H1 (cell line): ENCODE results near the gene AVPR2. TPM values are rescaled to one million over a fixed set of nuclear protein-coding genes. Genes with fewer than 3 reads are reported as not detected.

Source experiments
- CTCF ChIA-PET: fragments of 300-600 bp; sonication (Branson Sonifier 250); formaldehyde crosslinking; loops from one replicate; lab custom pipeline; 2021; ENCODE audit not compliant: partially characterized antibody; lab: Charles Lee
- POLR2A ChIA-PET: fragments of 300-600 bp; sonication (Branson Sonifier 250); formaldehyde crosslinking; loops from one replicate; lab custom pipeline; 2021; ENCODE audit warnings: inconsistent platforms; ENCODE audit not compliant: partially characterized antibody; lab: Charles Lee
- DNase-seq, 2 experiments: peaks; one replicate each; pipeline versions ENCODE4 v3.0.0 to v3.0.0-alpha.2; 2010 to 2022; ENCODE audit warnings: low spot score in 2 of 2, low read depth in 1 of 2, mixed read lengths in 1 of 2
- FAIRE-seq: peaks from 2 replicates; lab custom pipeline; 2011; peaks lifted over from hg19 to GRCh38; lab: Jason Lieb, UNC
- H2AFZ ChIP-seq: 2 replicates; pipeline ENCODE4 v1.8.1; 2012; ENCODE audit warnings: low read length, inconsistent platforms
- H2AK5ac ChIP-seq: 2 replicates; pipeline ENCODE4 v1.6.1; 2013; ENCODE audit warnings: low read depth, low read length
- H2BK120ac ChIP-seq: replicated peaks from 2 replicates; pipeline ENCODE3; 2013; ENCODE audit warnings: low read depth, low read length, inconsistent platforms
- H2BK12ac ChIP-seq: 2 replicates; pipeline ENCODE4 v1.6.1; 2013; ENCODE audit warnings: low read depth, low read length
- H2BK15ac ChIP-seq: 2 replicates; pipeline ENCODE4 v1.6.1; 2013; ENCODE audit warnings: low read length
- H2BK20ac ChIP-seq: 2 replicates; pipeline ENCODE4 v1.6.1; 2013; ENCODE audit warnings: low read length
- H2BK5ac ChIP-seq: 2 replicates; pipeline ENCODE4 v1.6.1; 2013; ENCODE audit warnings: low read depth, low read length
- H3K14ac ChIP-seq: 2 replicates; pipeline ENCODE4 v1.6.1; 2013; ENCODE audit warnings: inconsistent platforms; ENCODE audit not compliant: insufficient read length
- H3K18ac ChIP-seq: 2 replicates; pipeline ENCODE4 v1.6.1; 2013; ENCODE audit warnings: low read length; ENCODE audit errors: extremely low read depth
- H3K23ac ChIP-seq: 2 replicates; pipeline ENCODE4 v1.6.1; 2013; ENCODE audit warnings: inconsistent platforms; ENCODE audit not compliant: insufficient read length
- H3K23me2 ChIP-seq: 2 replicates; pipeline ENCODE4 v1.6.1; 2013; ENCODE audit warnings: low read depth, low read length
- H3K27ac ChIP-seq: 2 replicates; pipeline ENCODE4 v1.6.1; 2011; ENCODE audit warnings: low read depth, low read length, inconsistent platforms
- H3K27me3 ChIP-seq, 4 experiments: replicated peaks in 1 of 4; 1 replicate in 1 of 4; 2 replicates in 3 of 4; pipeline versions ENCODE4 v1.6.1 to v1.8.1; 2011 to 2013; ENCODE audit warnings: low read length in 3 of 4, mild to moderate bottlenecking in 3 of 4, inconsistent platforms in 2 of 4, mixed read lengths in 2 of 4, moderate library complexity in 1 of 4; ENCODE audit not compliant: control insufficient read depth in 3 of 4, insufficient read depth in 3 of 4; ENCODE audit errors: extremely low read depth in 1 of 4
- H3K36me3 ChIP-seq, 4 experiments: 2 replicates each; pipeline versions ENCODE4 v1.6.1 to v1.8.1; 2011 to 2013; ENCODE audit warnings: mild to moderate bottlenecking in 4 of 4, low read length in 3 of 4, moderate library complexity in 2 of 4, control low read depth in 1 of 4, inconsistent platforms in 1 of 4; ENCODE audit not compliant: insufficient read depth in 4 of 4, control insufficient read depth in 2 of 4
- H3K4ac ChIP-seq: replicated peaks from 2 replicates; pipeline ENCODE3; 2013; ENCODE audit warnings: low read length, low read depth, mixed read lengths, inconsistent platforms; ENCODE audit not compliant: insufficient read length
- H3K4me1 ChIP-seq, 4 experiments: replicated peaks in 1 of 4; 1 replicate in 1 of 4; 2 replicates in 3 of 4; pipeline versions ENCODE4 v1.6.1 to v1.8.1; 2011 to 2013; ENCODE audit warnings: low read length in 3 of 4, inconsistent platforms in 2 of 4, mixed read lengths in 1 of 4; ENCODE audit not compliant: insufficient read depth in 4 of 4, control insufficient read depth in 3 of 4
- H3K4me2 ChIP-seq, 2 experiments: 2 replicates each; pipeline versions ENCODE4 v1.6.1 to v1.8.1; 2011 to 2013; ENCODE audit warnings: low read depth in 2 of 2, low read length in 2 of 2, control low read depth in 1 of 2, inconsistent platforms in 1 of 2, mild to moderate bottlenecking in 1 of 2; ENCODE audit not compliant: insufficient read depth in 1 of 2
- H3K4me3 ChIP-seq, 4 experiments: fragments of 200-600, 300-600 bp in 1 of 4; sonication (generic), shearing (Covaris generic), sonication (Bioruptor Twin) in 1 of 4; 2 replicates each; pipeline versions ENCODE4 v1.5.1 to v1.8.1; 2011 to 2016; ENCODE audit warnings: low read length in 4 of 4, low read depth in 3 of 4, control low read depth in 2 of 4, inconsistent platforms in 2 of 4, mild to moderate bottlenecking in 2 of 4, mixed read lengths in 1 of 4, moderate library complexity in 1 of 4; ENCODE audit not compliant: insufficient read depth in 2 of 4; ENCODE audit errors: extremely low read depth in 1 of 4
- H3K56ac ChIP-seq: replicated peaks from 2 replicates; pipeline ENCODE3; 2013; ENCODE audit warnings: low read depth, mild to moderate bottlenecking, mixed read lengths, low read length, inconsistent platforms; ENCODE audit not compliant: insufficient read length
- H3K79me1 ChIP-seq: 2 replicates; pipeline ENCODE4 v1.6.1; 2013; ENCODE audit warnings: low read depth, low read length, control low read depth
- H3K79me2 ChIP-seq, 2 experiments: 2 replicates each; pipeline versions ENCODE4 v1.6.1 to v1.8.1; 2012 to 2013; ENCODE audit warnings: low read length in 2 of 2, mild to moderate bottlenecking in 2 of 2, inconsistent platforms in 1 of 2; ENCODE audit not compliant: insufficient read depth in 2 of 2, control insufficient read depth in 1 of 2
- H3K9ac ChIP-seq, 4 experiments: replicated peaks in 1 of 4; 1 replicate in 1 of 4; 2 replicates in 3 of 4; pipeline versions ENCODE4 v1.6.1 to v1.8.1; 2011 to 2013; ENCODE audit warnings: low read depth in 3 of 4, low read length in 3 of 4, control low read depth in 2 of 4, mild to moderate bottlenecking in 2 of 4, moderate library complexity in 2 of 4, inconsistent platforms in 1 of 4; ENCODE audit errors: extremely low read depth in 1 of 4
- H3K9me3 ChIP-seq, 2 experiments: 2 replicates each; pipeline versions ENCODE4 v1.6.1 to v1.8.1; 2012 to 2013; ENCODE audit warnings: mild to moderate bottlenecking in 2 of 2, moderate library complexity in 2 of 2, control low read depth in 1 of 2, inconsistent platforms in 1 of 2, low read depth in 1 of 2, low read length in 1 of 2, mixed read lengths in 1 of 2; ENCODE audit not compliant: insufficient read depth in 2 of 2
- H4K20me1 ChIP-seq, 2 experiments: replicated peaks in 1 of 2; 2 replicates each; pipeline versions ENCODE3 to v1.8.1; 2011 to 2013; ENCODE audit warnings: inconsistent platforms in 2 of 2, low read length in 2 of 2, mild to moderate bottlenecking in 1 of 2; ENCODE audit not compliant: insufficient read depth in 2 of 2, control insufficient read depth in 1 of 2
- H4K5ac ChIP-seq: 2 replicates; pipeline ENCODE4 v1.6.1; 2013; ENCODE audit warnings: low read length, low read depth, mixed read lengths, inconsistent platforms; ENCODE audit not compliant: insufficient read length
- H4K8ac ChIP-seq: 2 replicates; pipeline ENCODE4 v1.8.0; 2013; ENCODE audit warnings: mild to moderate bottlenecking, moderate library complexity, low read length, inconsistent platforms; ENCODE audit not compliant: insufficient read depth; ENCODE audit errors: extremely low read depth
- H4K91ac ChIP-seq: replicated peaks from 2 replicates; pipeline ENCODE3; 2013; ENCODE audit warnings: low read length, mixed read lengths, inconsistent platforms; ENCODE audit not compliant: insufficient read length
- BACH1 ChIP-seq: IDR thresholded peaks from 2 replicates; pipeline ENCODE4 v1.6.1; 2012; ENCODE audit warnings: low read length, improper control_type of control experiment
- BRCA1 ChIP-seq: IDR thresholded peaks from 2 replicates; pipeline ENCODE4 v1.6.1; 2012; ENCODE audit warnings: low read depth, low read length, improper control_type of control experiment
- CBX5 ChIP-seq: fragments of 300-800, 300-1000 bp; sonication (generic); IDR thresholded peaks from 2 replicates; pipeline ENCODE4 v1.7.1; 2016; ENCODE audit warnings: antibody characterized with exemption, low read length, low read depth
- CEBPB ChIP-seq: IDR thresholded peaks from 2 replicates; pipeline ENCODE4 v1.6.1; 2012; ENCODE audit warnings: low read depth, low read length
- CREB1 ChIP-seq: IDR thresholded peaks from 2 replicates; pipeline ENCODE4 v1.6.1; 2012; ENCODE audit warnings: inconsistent platforms
- JUND ChIP-seq: IDR thresholded peaks from 2 replicates; pipeline ENCODE4 v1.6.1; 2011; ENCODE audit warnings: mild to moderate bottlenecking, improper control_type of control experiment, low read length
- POU5F1 ChIP-seq: IDR thresholded peaks from 2 replicates; pipeline ENCODE4 v1.6.1; 2011; ENCODE audit warnings: low read depth, mild to moderate bottlenecking, low read length, moderate library complexity
- RBBP5 ChIP-seq: IDR thresholded peaks from 2 replicates; pipeline ENCODE4 v1.7.1; 2012; ENCODE audit warnings: low read depth, mild to moderate bottlenecking, inconsistent platforms, low read length, moderate library complexity, borderline replicate concordance
- RFX5 ChIP-seq: IDR thresholded peaks from 2 replicates; pipeline ENCODE4 v1.6.1; 2011; ENCODE audit warnings: low read depth, low read length, improper control_type of control experiment, borderline replicate concordance
- SIN3A ChIP-seq, 2 experiments: IDR thresholded peaks in 1 of 2; conservative IDR thresholded peaks in 1 of 2; 2 replicates each; pipeline ENCODE4 v1.6.1; 2011 to 2012; ENCODE audit warnings: low read length in 2 of 2, improper control_type of control experiment in 1 of 2, low read depth in 1 of 2, mild to moderate bottlenecking in 1 of 2
- SP4 ChIP-seq: IDR thresholded peaks from 2 replicates; pipeline ENCODE4 v1.6.1; 2012; ENCODE audit warnings: low read length, inconsistent platforms
- SRF ChIP-seq: IDR thresholded peaks from 2 replicates; pipeline ENCODE4 v1.6.1; 2011; ENCODE audit warnings: mild to moderate bottlenecking, low read depth, low read length, moderate library complexity
- SUZ12 ChIP-seq: fragments of 200-600 bp; sonication (generic); IDR thresholded peaks from 2 replicates; pipeline ENCODE4 v1.6.1; 2012; ENCODE audit warnings: mild to moderate bottlenecking, inconsistent platforms, low read length, moderate library complexity, mixed read lengths
- TBP ChIP-seq: IDR thresholded peaks from 2 replicates; pipeline ENCODE4 v1.6.1; 2011; ENCODE audit warnings: low read depth, low read length, improper control_type of control experiment
- TCF12 ChIP-seq: IDR thresholded peaks from 2 replicates; pipeline ENCODE4 v1.6.1; 2011; ENCODE audit warnings: low read depth, mild to moderate bottlenecking, low read length
- WGBS, 2 experiments: shearing (Covaris generic) in 1 of 2; methylation state at CpG; one replicate each; pipeline versions ENCODE4 v1.1.6 to v1.1.7; 2013 to 2015; ENCODE audit warnings: low lambda C conversion rate in 2 of 2, mixed read lengths in 2 of 2, inconsistent platforms in 1 of 2, low coverage in 1 of 2, missing lambda C conversion rate in 1 of 2; ENCODE audit not compliant: insufficient replicate concordance in 2 of 2, insufficient coverage in 1 of 2, insufficient read length in 1 of 2; ENCODE audit errors: extremely low coverage in 1 of 2, missing lambda C conversion rate in 1 of 2; 5-methylcytosine and 5-hydroxymethylcytosine counted together
- polyA plus RNA-seq, 7 experiments: library from polyadenylated mRNA; depleted of rRNA in 3 of 7; stranded (reverse) in 5 of 7; unstranded in 2 of 7; fragments of >200 nt in 5 of 7; fragments of 200-250 nt in 2 of 7; gene quantifications; 1 replicate in 5 of 7; 2 replicates in 1 of 7; 4 replicates in 1 of 7; pipeline versions ENCODE4 v1.2.1 to v1.2.3, GENCODE V29; 2011 to 2013; ENCODE audit warnings: missing spikeins in 2 of 7, mixed read lengths in 2 of 7
- total RNA-seq: library from RNA; stranded (reverse); fragmentation: NEBNext Ultra II Directional; extraction: Animal tissue kit (Norgen Biotek cat#: 25700); gene quantifications from 2 replicates; pipeline ENCODE4 v1.2.1, GENCODE V29; 2021
- TF ChIP-seq, protein P1 (sequence below): IDR thresholded peaks from 2 replicates; pipeline ENCODE4 v1.6.1; 2011; ENCODE audit warnings: low read depth, mild to moderate bottlenecking, low read length; ENCODE audit not compliant: insufficient read depth

The AVPR2 gene
- total and polyA plus RNA-seq, 2 of the 8 experiments (the other 6 are each of a cell fraction or from before 2014, with no cell fraction given) = 0.09 TPM; not detected in 1

DNA sequence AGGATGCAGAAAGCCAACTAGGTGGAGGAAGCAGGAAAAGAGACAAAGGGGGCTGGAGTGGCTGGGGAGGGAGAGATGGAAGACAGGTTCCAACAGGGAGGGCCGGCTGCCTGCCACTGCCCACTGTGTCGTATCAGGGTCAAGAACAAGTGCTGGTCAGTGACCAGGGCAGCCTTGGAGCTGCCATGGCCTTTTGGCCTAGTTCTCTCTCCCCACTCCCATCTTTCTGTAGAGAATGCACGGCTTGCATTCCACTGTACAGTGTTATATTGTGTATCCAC, 30.4 kb upstream of the AVPR2 start:
- Histone ChIP-seq H2AK5ac (no peak overlapping the region), H3K9ac (no peak overlapping the region), H3K23ac (no peak overlapping the region), H3K27me3 (no peaks in the 10 kb centered on the region; a peak in 1 of 7 replicates), H4K8ac (no peak overlapping the region), H2BK5ac (no peak overlapping the region), H3K4me2 (no peak overlapping the region; a peak in 1 of 4 replicates), H3K18ac (no peak overlapping the region), H2BK20ac (no peak overlapping the region), H3K9me3 (no peaks in the 10 kb centered on the region), H3K56ac (no peak overlapping the region), H3K4me3 (no peak overlapping the region), H3K27ac (no peak overlapping the region), H3K79me1 (no peaks in the 10 kb centered on the region), H3K36me3 (peaks cover 0 to 11% (median 0%) of the 10 kb centered on the region in 4 experiments; a peak in 1 of 8 replicates), H2BK15ac (no peak overlapping the region), H4K20me1 (peaks cover 2 to 12% of the 10 kb centered on the region in 2 experiments), H2AFZ (no peak overlapping the region), H3K79me2 (no peaks in the 10 kb centered on the region), H4K5ac (no peak overlapping the region), H3K4ac (no peak overlapping the region), H3K4me1 (peaks cover 3 to 31% (median 16%) of the 10 kb centered on the region in 4 experiments), H4K91ac (no peak overlapping the region), H3K23me2 (no peaks in the 10 kb centered on the region), H2BK12ac (no peak overlapping the region), H3K14ac (no peak overlapping the region), H2BK120ac (no peak overlapping the region)
- POLR2A ChIA-PET = no interaction called here
- FAIRE-seq (no peak), DNase-seq (no peak)
- CTCF ChIA-PET = interaction anchor here (1.3 to 1.6 kb wide), 2 partner anchors 20 to 75 kb away, joined by 4 to 8 read pairs; no protein-coding TSS in a partner anchor
- WGBS, 2 experiments = 80% methylated on average over 1 of the region's 3 CpGs; no CpG with 5 or more reads in 1 of the 2 experiments
- TF ChIP-seq JUND = no peak
- TF ChIP-seq RBBP5 = no peak
- TF ChIP-seq CREB1 = no peak
- TF ChIP-seq, protein P1, sequence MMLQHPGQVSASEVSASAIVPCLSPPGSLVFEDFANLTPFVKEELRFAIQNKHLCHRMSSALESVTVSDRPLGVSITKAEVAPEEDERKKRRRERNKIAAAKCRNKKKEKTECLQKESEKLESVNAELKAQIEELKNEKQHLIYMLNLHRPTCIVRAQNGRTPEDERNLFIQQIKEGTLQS = no peak
- TF ChIP-seq SUZ12 = no peak
- no peak for TF ChIP-seq SRF
- TF ChIP-seq BACH1 = no peak
- TF ChIP-seq BRCA1 = no peak
- no peak for TF ChIP-seq CEBPB
- no peak for TF ChIP-seq TCF12
- TF ChIP-seq SIN3A (conservative IDR thresholded peaks at IDR 0.05 in 1 of 2, IDR thresholded peaks at IDR 0.05 in 1 of 2; ENCODE audit: low read depth in 1 of 2, low read length in 2 of 2) = no peak
- TF ChIP-seq POU5F1 = no peak
- no peak for TF ChIP-seq SP4
- no peak for TF ChIP-seq TBP
- no peak for TF ChIP-seq CBX5
- no peak for TF ChIP-seq RFX5
